Astrocyte (in vitro differentiated cells and primary cell): Measurements from ENCODE around the gene LGMN. TPM values are rescaled to one million over a fixed set of nuclear protein-coding genes. Genes with fewer than 3 reads are reported as not detected.

Experiments used
- DNase-seq: peaks from one replicate; pipeline ENCODE4 v3.0.0-alpha.2; 2010; ENCODE audit warnings: low read depth
- FAIRE-seq: peaks from 2 replicates; lab custom pipeline; 2011; peaks lifted over from hg19 to GRCh38; lab: Jason Lieb, UNC
- H2AFZ ChIP-seq: 2 replicates; pipeline ENCODE4 v1.6.0; 2012; ENCODE audit warnings: low read depth, low read length, inconsistent platforms
- H3K27ac ChIP-seq: 2 replicates; pipeline ENCODE4 v1.5.1; 2011; ENCODE audit warnings: low read depth, low read length, inconsistent platforms
- H3K27me3 ChIP-seq: 2 replicates; pipeline ENCODE4 v1.6.0; 2011; ENCODE audit warnings: low read length, inconsistent platforms; ENCODE audit not compliant: insufficient read depth
- H3K36me3 ChIP-seq: 2 replicates; pipeline ENCODE4 v1.5.1; 2011; ENCODE audit warnings: low read length, inconsistent platforms; ENCODE audit not compliant: insufficient read depth
- H3K4me1 ChIP-seq: 2 replicates; pipeline ENCODE4 v1.5.1; 2011; ENCODE audit warnings: low read length, inconsistent platforms; ENCODE audit not compliant: insufficient read depth
- H3K4me2 ChIP-seq: 2 replicates; pipeline ENCODE4 v1.6.0; 2012; ENCODE audit warnings: low read length, inconsistent platforms
- H3K4me3 ChIP-seq: 2 replicates; pipeline ENCODE4 v1.5.1; 2011; ENCODE audit warnings: low read depth, mild to moderate bottlenecking, low read length, inconsistent platforms; ENCODE audit not compliant: insufficient read depth
- H3K79me2 ChIP-seq: 2 replicates; pipeline ENCODE4 v1.6.0; 2012; ENCODE audit warnings: mild to moderate bottlenecking, low read length, inconsistent platforms; ENCODE audit not compliant: insufficient read depth
- H3K9ac ChIP-seq: 2 replicates; pipeline ENCODE4 v1.6.0; 2012; ENCODE audit warnings: mild to moderate bottlenecking, low read length, inconsistent platforms
- H3K9me3 ChIP-seq: 2 replicates; pipeline ENCODE4 v1.5.1; 2012; ENCODE audit warnings: low read depth, mild to moderate bottlenecking, low read length, inconsistent platforms; ENCODE audit not compliant: insufficient read depth
- H4K20me1 ChIP-seq: 2 replicates; pipeline ENCODE4 v1.6.0; 2012; ENCODE audit warnings: low read length, inconsistent platforms; ENCODE audit not compliant: insufficient read depth
- H3K27ac Mint-ChIP-seq: one replicate; pipeline ENCODE4 v1.8.0; 2021; ENCODE audit warnings: mild to moderate bottlenecking, mixed read lengths; ENCODE audit not compliant: unreplicated experiment
- H3K27me3 Mint-ChIP-seq: one replicate; pipeline ENCODE4 v1.8.0; 2021; ENCODE audit warnings: low read depth, mixed read lengths; ENCODE audit not compliant: unreplicated experiment
- H3K36me3 Mint-ChIP-seq: one replicate; pipeline ENCODE4 v1.8.0; 2021; ENCODE audit warnings: low read depth, mixed read lengths; ENCODE audit not compliant: unreplicated experiment
- H3K4me1 Mint-ChIP-seq: one replicate; pipeline ENCODE4 v1.8.0; 2021; ENCODE audit warnings: low read depth, mixed read lengths; ENCODE audit not compliant: unreplicated experiment
- H3K4me3 Mint-ChIP-seq: one replicate; pipeline ENCODE4 v1.8.0; 2021; ENCODE audit warnings: mild to moderate bottlenecking, moderate library complexity, mixed read lengths; ENCODE audit not compliant: unreplicated experiment
- H3K9me3 Mint-ChIP-seq: one replicate; pipeline ENCODE4 v1.8.0; 2021; ENCODE audit warnings: mild to moderate bottlenecking, mixed read lengths; ENCODE audit not compliant: unreplicated experiment
- CTCF ChIP-seq: IDR thresholded peaks from 2 replicates; pipeline ENCODE4 v1.5.1; 2011; ENCODE audit warnings: low read depth, mild to moderate bottlenecking, inconsistent platforms, low read length, moderate library complexity; ENCODE audit not compliant: insufficient read depth
- EZH2 ChIP-seq: IDR thresholded peaks from 2 replicates; pipeline ENCODE4 v1.6.1; 2012; ENCODE audit warnings: mild to moderate bottlenecking, low read length, inconsistent platforms; ENCODE audit not compliant: insufficient read depth
- total RNA-seq: library from RNA; stranded (reverse); gene quantifications from 2 replicates; pipeline ENCODE4 v1.2.1, GENCODE V29; 2021

Gene LGMN
- total RNA-seq, 1 donor from 2014 or later = 232 TPM

GRCh38 chr14:92686900-92687427 is 61.5 kb downstream of the LGMN start:
- DNase-seq (peak; percentile 25), FAIRE-seq (no peak)
- Histone ChIP-seq H4K20me1 (peaks cover 5% of the 10 kb centered on the region), H3K79me2 (no peaks in the 10 kb centered on the region), H3K27me3 (no peaks in the 10 kb centered on the region), H2AFZ (peak overlapping the region; percentile 52), H3K9me3 (no peaks in the 10 kb centered on the region), H3K4me3 (no peak overlapping the region), H3K9ac (peak overlapping the region; percentile 20), H3K27ac (no peak overlapping the region), H3K4me1 (peaks cover 9% of the 10 kb centered on the region), H3K36me3 (no peaks in the 10 kb centered on the region), H3K4me2 (peak overlapping the region; percentile 80)
- peak; percentile 41 for TF ChIP-seq CTCF
- no peak for TF ChIP-seq EZH2
- Mint-ChIP-seq H3K36me3 (peaks cover 11% of the 10 kb centered on the region), H3K27ac (no peak overlapping the region), H3K4me1 (no peaks in the 10 kb centered on the region), H3K4me3 (no peak overlapping the region), H3K9me3 (no peaks in the 10 kb centered on the region), H3K27me3 (no peaks in the 10 kb centered on the region)

GRCh38 chr14:92686411-92686899 is 62.0 kb downstream of the LGMN start:
- H3K4me1 Mint-ChIP-seq = no peaks in the 10 kb centered on the region
- no peak overlapping the region for H3K27ac Mint-ChIP-seq
- Histone ChIP-seq H2AFZ (no peak overlapping the region), H3K27me3 (no peaks in the 10 kb centered on the region), H3K79me2 (no peaks in the 10 kb centered on the region), H3K4me3 (no peak overlapping the region), H3K9ac (no peak overlapping the region), H3K36me3 (no peaks in the 10 kb centered on the region), H3K9me3 (no peaks in the 10 kb centered on the region), H3K27ac (no peak overlapping the region), H4K20me1 (peaks cover 5% of the 10 kb centered on the region), H3K4me1 (peaks cover 9% of the 10 kb centered on the region), H3K4me2 (peak overlapping the region; percentile 80)
- H3K4me3 Mint-ChIP-seq = no peak overlapping the region
- no peaks in the 10 kb centered on the region for H3K27me3 Mint-ChIP-seq
- no peaks in the 10 kb centered on the region for H3K9me3 Mint-ChIP-seq
- peaks cover 11% of the 10 kb centered on the region for H3K36me3 Mint-ChIP-seq
- DNase-seq = no peak
- FAIRE-seq = no peak
- TF ChIP-seq CTCF = no peak
- no peak for TF ChIP-seq EZH2

GRCh38 chr14:92685784-92686355 is 62.6 kb downstream of the LGMN start:
- H3K9me3 ChIP-seq = no peaks in the 10 kb centered on the region
- H3K27me3 ChIP-seq = no peaks in the 10 kb centered on the region
- H4K20me1 ChIP-seq = peaks cover 5% of the 10 kb centered on the region
- H3K27me3 Mint-ChIP-seq = no peaks in the 10 kb centered on the region
- H3K36me3 ChIP-seq = no peaks in the 10 kb centered on the region
- no peak overlapping the region for H3K27ac ChIP-seq
- H3K9me3 Mint-ChIP-seq = no peaks in the 10 kb centered on the region
- H3K4me3 Mint-ChIP-seq = no peak overlapping the region
- H3K27ac Mint-ChIP-seq = no peak overlapping the region
- DNase-seq (no peak), FAIRE-seq (no peak)
- H3K4me1 ChIP-seq = peaks cover 9% of the 10 kb centered on the region
- no peak overlapping the region for H3K9ac ChIP-seq
- no peak overlapping the region for H2AFZ ChIP-seq
- no peak for TF ChIP-seq EZH2
- no peak for TF ChIP-seq CTCF
- H3K4me2 ChIP-seq = no peak overlapping the region
- no peak overlapping the region for H3K4me3 ChIP-seq
- H3K79me2 ChIP-seq = no peaks in the 10 kb centered on the region
- peaks cover 11% of the 10 kb centered on the region for H3K36me3 Mint-ChIP-seq
- H3K4me1 Mint-ChIP-seq = peaks cover 2% of the 10 kb centered on the region
